ENCODE data around the gene KCTD20.
"Not testable (repeated sequence)": the region's sequence is repeated elsewhere in the genome, so short reads cannot be mapped to it uniquely, and the experiment has no call there.

Gene KCTD20

GRCh38 chr6:36444470-36444869 is 1.7 kb downstream of the KCTD20 start:
- DNase-seq (ENCODE audit: low read depth) = no peak

GRCh38 chr6:36445621-36446020 is 2.8 kb downstream of the KCTD20 start:
- no peak for DNase-seq (ENCODE audit: low read depth)

- DNase-seq (ENCODE audit: low read depth) = not testable (repeated sequence)
These were observed 6.4 kb downstream of the KCTD20 start for GRCh38 chr6:36449173-36449572.

GRCh38 chr6:36452897-36453296 is 10.1 kb downstream of the KCTD20 start:
- DNase-seq (ENCODE audit: low read depth) = not testable (repeated sequence)

GRCh38 chr6:36455486-36456027 is 12.8 kb downstream of the KCTD20 start:
- DNase-seq (ENCODE audit: low read depth) = no peak

- no peak for DNase-seq (ENCODE audit: low read depth)
These were observed 16.7 kb downstream of the KCTD20 start for GRCh38 chr6:36459501-36459900.

- DNase-seq (ENCODE audit: low read depth) = no peak
These were observed 18.1 kb downstream of the KCTD20 start for GRCh38 chr6:36460916-36461315.

- DNase-seq (ENCODE audit: low read depth) = no peak
These were observed 18.8 kb downstream of the KCTD20 start for GRCh38 chr6:36461646-36462045.

- DNase-seq (ENCODE audit: low read depth) = no peak
These were observed 20.9 kb downstream of the KCTD20 start for GRCh38 chr6:36463676-36464075.

- DNase-seq (ENCODE audit: low read depth) = no peak
These were observed 21.4 kb downstream of the KCTD20 start for GRCh38 chr6:36464233-36464632.

- DNase-seq (ENCODE audit: low read depth) = no peak
These were observed 24.8 kb downstream of the KCTD20 start for GRCh38 chr6:36467625-36468024.

- no peak for DNase-seq (ENCODE audit: low read depth)
These were observed 26.4 kb downstream of the KCTD20 start for GRCh38 chr6:36469148-36469661.

- no peak for DNase-seq (ENCODE audit: low read depth)
These were observed 27.1 kb downstream of the KCTD20 start for GRCh38 chr6:36469946-36470345.

GRCh38 chr6:36478051-36478526 is 35.3 kb downstream of the KCTD20 start:
- DNase-seq (ENCODE audit: low read depth) = no peak

- DNase-seq (ENCODE audit: low read depth) = no peak
These were observed 36.5 kb downstream of the KCTD20 start for GRCh38 chr6:36479256-36479655.

- not testable (repeated sequence) for DNase-seq (ENCODE audit: low read depth)
These were observed 40.5 kb downstream of the KCTD20 start for GRCh38 chr6:36483326-36483725.

GRCh38 chr6:36484736-36485135 is 41.9 kb downstream of the KCTD20 start:
- no peak for DNase-seq (ENCODE audit: low read depth)

GRCh38 chr6:36487698-36488097 is 44.9 kb downstream of the KCTD20 start:
- no peak for DNase-seq (ENCODE audit: low read depth)

- DNase-seq (ENCODE audit: low read depth) = no peak
These were observed 45.4 kb downstream of the KCTD20 start for GRCh38 chr6:36488221-36488620.

- no peak for DNase-seq (ENCODE audit: low read depth)
These were observed 46.6 kb downstream of the KCTD20 start for GRCh38 chr6:36489426-36489825.

GRCh38 chr6:36491378-36491965 is 48.7 kb downstream of the KCTD20 start:
- DNase-seq (ENCODE audit: low read depth) = no peak

- DNase-seq (ENCODE audit: low read depth) = no peak
These were observed 49.3 kb downstream of the KCTD20 start for GRCh38 chr6:36492092-36492491.

- DNase-seq (ENCODE audit: low read depth) = no peak
These were observed 49.8 kb downstream of the KCTD20 start for GRCh38 chr6:36492621-36493020.

GRCh38 chr6:36493319-36493718 is 50.5 kb downstream of the KCTD20 start:
- DNase-seq (ENCODE audit: low read depth) = no peak

Data from stimulated activated CD8-positive, alpha-beta memory T cell treated with anti-CD3 and anti-CD28 coated beads, Interleukin-15, amount 100 ng/mL, for 1 hour (primary cell).